Left kidney (tissue), 2 donors: ENCODE results near the gene FBXW4. TPM values are rescaled to one million over a fixed set of nuclear protein-coding genes. Genes with fewer than 3 reads are reported as not detected.

Experiments
- DNase-seq: peaks from one replicate; pipeline ENCODE4 v3.0.0-alpha.2; 2013
- polyA plus RNA-seq: library from polyadenylated mRNA; unstranded; fragments of 120-200 nt; gene quantifications from one replicate; pipeline ENCODE4 v1.2.1, GENCODE V29; 2013; ENCODE audit not compliant: insufficient read length

The FBXW4 gene
- polyA plus RNA-seq, 1 donor = 55.1 TPM

GRCh38 chr10:101580486-101581399 is 114.2 kb downstream of the FBXW4 start:
- no peak for DNase-seq

GRCh38 chr10:101579516-101579870 is 115.5 kb downstream of the FBXW4 start:
- no peak for DNase-seq

GRCh38 chr10:101578803-101579515 is 116.0 kb downstream of the FBXW4 start:
- DNase-seq = no peak

DNA sequence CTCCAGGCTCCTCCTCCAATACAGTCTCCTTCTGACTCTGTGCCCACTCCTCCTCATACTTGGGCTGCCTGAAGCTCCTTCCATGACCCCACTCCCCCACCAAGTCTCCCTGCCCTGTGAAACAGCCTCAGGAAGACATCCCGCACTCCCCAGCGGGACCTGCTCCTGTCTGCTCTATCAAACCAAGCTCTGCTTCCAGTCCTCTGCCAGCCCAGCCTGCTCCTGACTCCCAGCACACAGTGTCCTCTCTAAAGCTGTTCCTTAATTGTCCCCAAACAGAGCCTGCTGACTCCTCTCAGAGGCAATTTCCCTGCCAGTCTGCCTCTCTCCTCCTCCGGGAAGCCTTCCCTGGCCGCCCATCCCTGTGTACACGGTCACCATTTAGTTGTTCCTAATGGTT is 116.8 kb downstream of the FBXW4 start:
- DNase-seq = no peak

DNA sequence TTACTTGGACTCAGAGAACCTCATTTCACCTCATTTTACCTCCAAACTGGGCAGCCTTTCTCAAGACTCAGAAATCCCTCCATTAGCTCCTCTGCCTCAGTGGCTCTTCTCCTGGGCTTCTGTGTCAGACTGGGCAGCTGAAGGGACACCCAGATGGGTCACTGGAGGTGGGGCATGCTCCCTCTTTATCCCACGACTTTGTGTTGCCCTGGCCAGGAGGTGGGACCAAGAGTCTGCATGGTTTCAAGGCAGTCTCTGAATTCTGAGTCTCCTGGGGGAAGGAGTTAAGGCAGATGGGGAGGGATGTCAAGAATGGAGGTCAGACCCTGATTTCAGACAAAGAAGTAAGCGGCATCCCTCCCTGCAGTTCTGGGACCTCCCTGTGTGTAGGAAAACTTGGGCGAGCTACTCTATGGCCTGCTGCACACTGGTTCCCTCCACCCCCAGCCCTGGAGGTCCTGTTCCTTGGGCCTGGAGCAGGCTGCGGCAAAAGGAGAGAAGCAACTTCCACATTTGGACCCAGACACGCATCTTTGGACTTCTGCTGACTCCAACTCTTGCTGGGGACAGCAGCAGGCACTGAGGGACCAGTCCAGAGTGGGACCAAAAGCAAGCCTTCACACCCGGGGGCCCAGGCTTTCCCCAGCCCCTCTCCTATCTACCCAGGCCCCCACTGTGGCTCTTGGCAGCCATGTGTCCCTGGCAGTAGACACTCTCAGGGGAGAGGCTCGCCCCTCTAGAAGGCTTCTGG is 117.7 kb downstream of the FBXW4 start:
- no peak for DNase-seq

GRCh38 chr10:101576211-101576863 is 118.6 kb downstream of the FBXW4 start:
- no peak for DNase-seq

- no peak for DNase-seq
Measured at GRCh38 chr10:101575580-101576210, 119.3 kb downstream of the FBXW4 start.

DNA sequence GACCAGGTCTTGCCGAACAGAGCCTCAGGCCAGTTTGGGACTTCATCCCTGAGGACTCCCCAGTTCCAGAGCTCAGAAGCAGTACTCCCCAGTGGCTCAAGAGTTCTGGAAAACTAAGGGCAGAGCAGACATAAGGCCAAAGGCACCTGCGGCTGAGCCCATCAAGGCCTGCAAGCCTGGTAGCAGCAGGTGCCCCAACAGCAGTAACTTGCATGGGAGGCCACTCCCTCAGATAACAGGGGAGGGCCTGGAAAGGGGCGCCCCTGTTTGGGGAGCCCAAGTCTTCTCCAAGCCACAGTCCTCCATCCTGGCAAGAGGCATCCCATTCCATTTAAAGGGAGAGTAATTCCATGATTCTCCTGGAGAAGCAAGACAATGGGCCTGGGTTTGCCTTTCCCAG is 119.9 kb downstream of the FBXW4 start:
- DNase-seq = no peak

DNA sequence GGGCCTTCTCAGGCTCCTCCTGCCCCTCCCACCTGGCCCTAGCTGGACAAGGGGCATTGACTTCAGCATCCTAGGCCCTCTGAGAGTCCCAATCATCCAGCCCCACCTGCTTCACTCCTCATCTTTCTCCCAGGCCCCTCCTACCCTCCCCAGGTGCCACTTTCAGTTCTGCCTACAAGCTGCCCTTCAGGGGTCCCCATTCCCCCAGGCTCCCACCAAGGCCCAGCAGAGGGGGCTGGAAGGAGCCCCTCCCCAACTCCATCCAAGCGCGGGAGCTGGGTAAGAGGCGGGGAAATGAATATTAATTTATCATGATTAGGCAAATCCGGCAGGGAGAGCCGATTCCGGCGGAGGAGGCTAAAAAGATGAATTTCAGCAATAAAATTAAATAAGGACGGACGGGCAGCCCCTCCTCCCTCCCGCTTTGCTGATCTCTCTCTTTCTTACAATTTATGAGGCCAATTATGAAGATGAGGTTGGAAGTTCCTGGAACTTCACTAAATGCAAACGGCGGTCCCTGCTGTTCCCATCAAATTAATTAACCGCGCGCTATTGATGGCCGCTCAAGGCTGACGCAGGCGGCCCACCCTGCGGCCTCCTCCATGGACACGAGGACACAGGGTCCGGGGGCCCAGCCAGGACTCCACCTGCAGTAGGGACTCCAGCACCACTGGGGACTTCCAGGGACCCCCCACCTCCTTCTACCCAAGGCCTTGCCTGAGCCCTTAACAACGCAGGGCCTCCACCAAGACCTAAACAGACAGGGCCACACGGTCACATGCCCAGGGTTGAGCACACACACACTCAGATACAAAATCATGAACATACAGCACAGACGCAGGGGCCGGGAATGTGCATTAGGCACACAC is 120.9 kb downstream of the FBXW4 start:
- DNase-seq = no peak

- DNase-seq = no peak
Measured at GRCh38 chr10:101572785-101573184, 122.2 kb downstream of the FBXW4 start.

- DNase-seq = no peak
Measured at GRCh38 chr10:101572126-101572525, 122.8 kb downstream of the FBXW4 start.

DNA sequence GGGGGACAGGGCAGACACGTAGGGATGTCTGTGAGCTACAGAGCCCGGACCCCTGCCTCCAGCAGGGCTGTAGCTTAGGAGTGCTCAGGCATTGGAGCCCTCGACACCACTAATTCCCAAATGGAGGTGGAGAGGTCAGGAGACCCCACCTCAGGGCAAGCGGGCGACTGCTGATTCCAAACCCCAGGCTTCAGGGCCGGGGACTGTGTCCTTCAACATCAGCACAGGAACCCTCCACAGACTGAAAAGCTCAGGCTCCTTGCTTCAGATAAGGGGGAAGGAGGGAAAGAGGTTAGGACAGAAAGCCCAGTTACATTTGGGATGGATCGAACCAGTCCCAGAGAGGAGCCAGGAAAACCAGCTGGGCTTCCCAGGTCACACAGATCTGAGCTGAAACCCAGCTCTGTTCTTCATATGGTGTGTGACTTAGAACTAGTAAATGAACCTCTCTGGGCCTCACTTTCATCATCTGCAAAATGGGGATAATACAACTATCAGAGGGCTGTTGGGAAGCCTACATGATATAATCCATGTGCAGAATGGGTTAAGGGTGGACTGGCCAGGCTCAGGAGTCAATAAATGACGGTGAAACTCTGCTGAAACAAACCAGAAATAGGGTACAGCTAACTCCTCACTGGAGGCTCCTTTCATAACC is 123.6 kb downstream of the FBXW4 start:
- DNase-seq = no peak

- no peak for DNase-seq
Measured at GRCh38 chr10:101570428-101571270, 124.3 kb downstream of the FBXW4 start.

DNA sequence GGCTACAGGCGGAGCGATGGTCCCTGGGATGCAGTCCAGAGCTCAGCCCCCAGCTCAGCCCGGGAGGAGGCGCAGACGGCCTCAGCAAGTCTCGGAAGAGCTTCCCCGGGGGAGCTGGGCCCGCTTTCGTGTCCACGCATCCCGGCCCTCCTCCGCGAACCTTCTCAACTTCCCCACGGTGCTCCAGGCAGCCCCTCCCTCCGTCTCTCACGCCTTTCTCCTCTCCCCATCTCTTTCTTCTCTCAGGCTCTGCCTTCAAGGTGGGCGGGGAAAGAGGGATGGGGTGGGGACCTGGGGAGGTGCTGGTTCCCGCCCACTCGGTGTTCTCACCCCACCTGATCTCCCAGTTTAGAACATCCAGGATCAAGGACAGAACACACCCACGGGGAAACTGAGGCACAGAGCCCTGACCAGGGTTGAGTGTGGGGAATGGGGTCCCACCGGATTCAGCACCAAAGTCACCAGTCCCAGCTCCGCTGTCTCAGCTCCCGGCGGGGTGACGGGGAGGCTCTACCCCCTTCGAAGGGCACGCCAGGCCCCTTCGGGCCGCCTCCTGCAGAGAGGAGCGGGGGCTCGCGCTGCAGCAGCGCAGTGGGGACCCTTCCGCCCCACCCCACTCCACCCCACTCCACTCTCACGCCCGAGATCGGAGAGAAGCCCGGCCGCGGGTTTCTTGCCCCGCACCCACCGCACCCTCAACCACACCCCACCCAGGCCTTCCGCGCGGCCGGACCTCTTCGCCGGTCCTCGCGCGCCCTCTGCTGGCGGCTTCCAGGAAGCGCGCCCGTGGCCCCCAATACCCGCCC is 125.1 kb downstream of the FBXW4 start:
- DNase-seq = peak; percentile 65

- no peak for DNase-seq
Measured at GRCh38 chr10:101569323-101569621, 125.7 kb downstream of the FBXW4 start.

- no peak for DNase-seq
Measured at GRCh38 chr10:101568054-101568745, 126.8 kb downstream of the FBXW4 start.

- DNase-seq = no peak
Measured at GRCh38 chr10:101567165-101568006, 127.6 kb downstream of the FBXW4 start.
